ENCODE data around the gene WWOX. TPM values are rescaled to one million over a fixed set of nuclear protein-coding genes. Genes with fewer than 3 reads are reported as not detected.

The WWOX gene
- polyA plus RNA-seq, 4 donors = 4.9 to 15.8 (median 7.0) TPM

DNA sequence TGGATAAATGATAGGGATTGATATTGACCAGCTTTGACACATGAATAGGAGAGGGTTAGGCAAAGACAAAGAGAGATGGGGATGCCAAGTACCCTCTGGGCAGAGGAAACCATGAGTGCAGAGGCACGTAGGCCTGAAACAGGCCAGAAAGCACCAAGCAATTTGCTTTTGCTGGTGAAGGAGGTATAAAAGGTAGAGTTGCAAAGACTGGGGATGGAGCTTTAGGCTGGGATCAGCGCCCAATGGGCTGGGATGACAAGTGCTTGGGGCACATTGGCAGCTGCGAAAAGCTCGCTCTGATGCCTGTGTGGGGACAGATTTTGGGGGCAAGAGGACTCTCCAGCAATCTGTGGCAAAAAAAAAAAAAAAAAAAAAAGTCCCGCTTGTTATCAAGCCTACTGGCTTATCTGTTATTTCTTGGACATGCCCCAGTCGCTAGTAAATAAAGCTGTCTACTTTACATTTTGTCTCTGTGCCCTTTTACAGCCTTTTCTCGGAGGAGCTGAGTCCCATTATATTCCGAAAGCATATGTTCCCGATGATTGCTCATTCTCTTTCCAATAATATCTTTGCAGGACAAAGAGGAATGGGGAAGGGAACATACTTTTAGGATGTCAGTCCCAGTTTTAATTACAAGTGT lies 922.7 kb downstream of the WWOX start:
- Histone ChIP-seq H3K4me3 (ENCODE audit: low read depth in 1 of 3, low read length in 3 of 3) (no peak overlapping the region), H3K36me3 (ENCODE audit: control insufficient read depth in 3 of 3, insufficient read depth in 2 of 3, low read depth in 1 of 3, low read length in 3 of 3) (no peaks in the 10 kb centered on the region), H3K27me3 (ENCODE audit: control insufficient read depth in 3 of 3, insufficient read depth in 3 of 3, low read length in 3 of 3) (no peaks in the 10 kb centered on the region), H3K4me1 (ENCODE audit: control insufficient read depth in 3 of 3, insufficient read depth in 2 of 3, low read depth in 1 of 3, low read length in 2 of 3) (no peaks in the 10 kb centered on the region), H3K27ac (ENCODE audit: low read depth in 1 of 3, low read length in 2 of 3) (no peak overlapping the region), H3K9me3 (ENCODE audit: control insufficient read depth in 2 of 2, insufficient read depth in 1 of 2, low read depth in 1 of 2, low read length in 1 of 2) (no peaks in the 10 kb centered on the region)
- no peak for DNase-seq
- FAIRE-seq = no peak
- WGBS, 3 donors = 48 to 81% (median 60%) methylated on average over 9 of the region's 9 CpGs

DNA sequence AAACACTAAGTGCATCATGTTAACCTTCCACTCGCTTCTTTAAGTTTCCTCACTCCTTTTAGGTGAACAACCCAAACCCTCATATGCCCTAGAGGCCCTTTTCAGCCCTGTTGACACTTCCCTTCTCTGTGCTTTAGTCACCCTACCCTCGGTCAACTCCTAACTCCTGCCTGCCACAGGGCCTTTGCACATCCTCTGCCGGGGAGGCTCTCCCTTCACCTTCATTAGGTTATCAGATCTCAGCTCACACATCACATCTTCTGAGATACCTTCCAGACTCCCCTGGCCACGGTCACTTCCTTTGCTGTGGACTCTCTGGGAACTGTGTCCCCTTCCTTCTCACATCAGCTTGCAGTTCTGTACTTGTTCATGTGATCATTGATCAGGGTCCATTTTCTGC lies 926.7 kb downstream of the WWOX start:
- no peaks in the 10 kb centered on the region for H3K4me1 ChIP-seq (ENCODE audit: control insufficient read depth in 3 of 3, insufficient read depth in 2 of 3, low read depth in 1 of 3, low read length in 2 of 3)
- H3K9me3 ChIP-seq (ENCODE audit: control insufficient read depth in 2 of 2, insufficient read depth in 1 of 2, low read depth in 1 of 2, low read length in 1 of 2) = no peaks in the 10 kb centered on the region
- no peaks in the 10 kb centered on the region for H3K27me3 ChIP-seq (ENCODE audit: control insufficient read depth in 3 of 3, insufficient read depth in 3 of 3, low read length in 3 of 3)
- no peak for DNase-seq
- no peak overlapping the region for H3K27ac ChIP-seq (ENCODE audit: low read depth in 1 of 3, low read length in 2 of 3)
- H3K4me3 ChIP-seq (ENCODE audit: low read depth in 1 of 3, low read length in 3 of 3) = no peak overlapping the region
- WGBS, 3 donors = 93 to 96% (median 94%) methylated on average over 4 of the region's 4 CpGs
- no peak for FAIRE-seq
- no peaks in the 10 kb centered on the region for H3K36me3 ChIP-seq (ENCODE audit: control insufficient read depth in 3 of 3, insufficient read depth in 2 of 3, low read depth in 1 of 3, low read length in 3 of 3)

DNA sequence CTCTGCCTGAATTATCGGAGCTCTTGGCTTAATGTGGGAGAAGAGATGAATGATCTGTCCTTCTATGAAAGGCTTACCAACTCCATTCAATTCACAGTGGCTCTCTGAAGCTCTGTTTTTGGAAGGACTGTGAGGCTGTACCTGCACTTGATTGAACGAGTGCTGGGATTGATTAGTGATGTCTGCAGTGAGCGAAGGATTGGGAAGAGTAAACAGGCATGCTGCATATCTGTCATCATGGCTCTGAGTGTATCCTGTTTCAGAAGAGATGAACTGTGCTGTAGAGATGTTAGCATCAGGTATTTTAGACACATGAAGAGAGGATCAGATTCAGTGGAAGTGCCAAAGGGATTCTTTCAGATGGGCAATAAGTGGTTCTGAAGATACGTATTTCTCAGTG lies 937.1 kb downstream of the WWOX start:
- no peaks in the 10 kb centered on the region for H3K27me3 ChIP-seq (ENCODE audit: control insufficient read depth in 3 of 3, insufficient read depth in 3 of 3, low read length in 3 of 3)
- WGBS, 3 donors = 92 to 98% (median 98%) methylated on average over 4 of the region's 4 CpGs
- H3K4me1 ChIP-seq (ENCODE audit: control insufficient read depth in 3 of 3, insufficient read depth in 2 of 3, low read depth in 1 of 3, low read length in 2 of 3) = peaks cover 0 to 3% (median 0%) of the 10 kb centered on the region in 3 donors
- H3K27ac ChIP-seq (ENCODE audit: low read depth in 1 of 3, low read length in 2 of 3) = no peak overlapping the region
- H3K36me3 ChIP-seq (ENCODE audit: control insufficient read depth in 3 of 3, insufficient read depth in 2 of 3, low read depth in 1 of 3, low read length in 3 of 3) = no peaks in the 10 kb centered on the region
- FAIRE-seq (no peak), DNase-seq (no peak)
- H3K9me3 ChIP-seq (ENCODE audit: control insufficient read depth in 2 of 2, insufficient read depth in 1 of 2, low read depth in 1 of 2, low read length in 1 of 2) = peaks cover 0 to 3% of the 10 kb centered on the region in 2 donors
- no peak overlapping the region for H3K4me3 ChIP-seq (ENCODE audit: low read depth in 1 of 3, low read length in 3 of 3)

DNA sequence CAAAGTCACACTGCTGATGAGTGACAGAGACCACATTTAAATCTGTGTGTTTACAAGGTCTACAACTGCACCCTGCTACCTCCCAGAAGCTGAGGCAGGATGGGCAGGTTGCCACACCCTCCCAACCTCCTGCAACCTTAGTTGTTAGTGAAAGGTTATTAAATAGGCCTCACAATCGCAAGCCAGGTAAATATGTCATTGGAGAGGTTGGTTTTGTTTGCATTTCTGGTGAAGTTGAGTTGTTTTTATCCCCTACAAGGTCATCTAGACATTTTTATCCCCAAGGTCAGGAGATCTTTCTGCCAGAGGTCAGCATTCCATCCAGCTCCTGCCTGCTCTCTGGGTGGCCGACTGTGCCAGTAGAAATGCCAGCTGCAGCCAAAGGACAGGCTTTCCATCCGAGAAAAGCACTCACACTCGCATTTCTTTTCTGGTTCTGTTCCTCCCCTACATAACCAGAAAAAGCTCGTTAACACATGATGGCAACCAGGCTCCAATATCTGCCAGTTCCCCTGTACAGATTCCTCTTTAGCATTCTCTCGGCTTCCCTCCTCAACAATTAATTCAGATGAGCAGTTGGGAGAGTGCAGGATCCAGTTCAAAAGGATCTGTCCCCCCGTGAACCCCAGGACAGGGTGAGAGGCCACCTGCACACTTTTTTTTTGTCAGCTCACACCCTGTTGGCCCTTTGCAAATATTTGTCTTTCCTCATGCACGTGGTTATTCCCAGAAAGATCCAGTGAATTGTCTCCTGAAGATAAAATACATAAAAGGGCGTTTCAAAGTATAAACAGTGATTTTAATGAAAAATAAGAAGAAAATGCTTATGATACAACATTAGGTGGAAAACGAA lies 938.3 kb downstream of the WWOX start:
- H3K36me3 ChIP-seq (ENCODE audit: control insufficient read depth in 3 of 3, insufficient read depth in 2 of 3, low read depth in 1 of 3, low read length in 3 of 3) = no peaks in the 10 kb centered on the region
- no peak for DNase-seq
- H3K4me3 ChIP-seq (ENCODE audit: low read depth in 1 of 3, low read length in 3 of 3) = no peak overlapping the region
- 24 to 58% (median 43%) methylated on average over 10 of the region's 10 CpGs for WGBS, 3 donors
- H3K27me3 ChIP-seq (ENCODE audit: control insufficient read depth in 3 of 3, insufficient read depth in 3 of 3, low read length in 3 of 3) = no peaks in the 10 kb centered on the region
- H3K9me3 ChIP-seq (ENCODE audit: control insufficient read depth in 2 of 2, insufficient read depth in 1 of 2, low read depth in 1 of 2, low read length in 1 of 2) = peaks cover 0 to 3% of the 10 kb centered on the region in 2 donors
- no peak overlapping the region for H3K27ac ChIP-seq (ENCODE audit: low read depth in 1 of 3, low read length in 2 of 3)
- peaks cover 0 to 3% (median 0%) of the 10 kb centered on the region in 3 donors for H3K4me1 ChIP-seq (ENCODE audit: control insufficient read depth in 3 of 3, insufficient read depth in 2 of 3, low read depth in 1 of 3, low read length in 2 of 3)
- FAIRE-seq = no peak

DNA sequence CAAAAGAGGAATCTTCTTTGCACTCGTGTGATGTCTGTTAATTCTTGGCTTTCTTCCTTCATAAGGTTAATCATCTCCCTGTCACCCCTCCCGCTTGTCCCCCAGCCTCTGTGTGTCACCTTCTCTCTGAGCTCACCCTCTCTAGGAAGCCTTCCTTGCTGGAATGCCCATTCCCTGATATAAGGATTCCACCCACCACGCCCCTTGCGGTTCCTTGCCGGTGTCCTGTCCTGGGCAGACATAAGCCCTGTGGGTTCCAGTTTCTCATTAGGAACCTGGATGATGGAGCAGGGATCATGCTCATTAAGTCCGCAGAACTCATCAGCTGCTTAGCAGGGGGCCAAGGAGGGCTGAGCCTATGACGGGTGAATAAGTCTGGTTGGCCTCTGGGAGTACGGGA lies 941.8 kb downstream of the WWOX start:
- Histone ChIP-seq H3K4me3 (ENCODE audit: low read depth in 1 of 3, low read length in 3 of 3) (no peak overlapping the region), H3K36me3 (ENCODE audit: control insufficient read depth in 3 of 3, insufficient read depth in 2 of 3, low read depth in 1 of 3, low read length in 3 of 3) (no peaks in the 10 kb centered on the region), H3K27ac (ENCODE audit: low read depth in 1 of 3, low read length in 2 of 3) (no peak overlapping the region), H3K9me3 (ENCODE audit: control insufficient read depth in 2 of 2, insufficient read depth in 1 of 2, low read depth in 1 of 2, low read length in 1 of 2) (no peaks in the 10 kb centered on the region), H3K27me3 (ENCODE audit: control insufficient read depth in 3 of 3, insufficient read depth in 3 of 3, low read length in 3 of 3) (no peaks in the 10 kb centered on the region), H3K4me1 (ENCODE audit: control insufficient read depth in 3 of 3, insufficient read depth in 2 of 3, low read depth in 1 of 3, low read length in 2 of 3) (peaks cover 0 to 3% (median 0%) of the 10 kb centered on the region in 3 donors)
- FAIRE-seq = no peak
- DNase-seq = no peak
- WGBS, 3 donors = 83 to 93% (median 89%) methylated on average over 8 of the region's 8 CpGs

- Histone ChIP-seq H3K27ac (ENCODE audit: low read depth in 1 of 3, low read length in 2 of 3) (no peak overlapping the region), H3K36me3 (ENCODE audit: control insufficient read depth in 3 of 3, insufficient read depth in 2 of 3, low read depth in 1 of 3, low read length in 3 of 3) (no peaks in the 10 kb centered on the region), H3K4me1 (ENCODE audit: control insufficient read depth in 3 of 3, insufficient read depth in 2 of 3, low read depth in 1 of 3, low read length in 2 of 3) (peaks cover 0 to 3% (median 0%) of the 10 kb centered on the region in 3 donors), H3K9me3 (ENCODE audit: control insufficient read depth in 2 of 2, insufficient read depth in 1 of 2, low read depth in 1 of 2, low read length in 1 of 2) (no peaks in the 10 kb centered on the region), H3K27me3 (ENCODE audit: control insufficient read depth in 3 of 3, insufficient read depth in 3 of 3, low read length in 3 of 3) (no peaks in the 10 kb centered on the region), H3K4me3 (ENCODE audit: low read depth in 1 of 3, low read length in 3 of 3) (no peak overlapping the region)
- WGBS, 3 donors = 92 to 95% (median 95%) methylated on average over 2 of the region's 2 CpGs
- DNase-seq (no peak), FAIRE-seq (no peak)
Observed at GRCh38 chr16:79042141-79042540, 942.7 kb downstream of the WWOX start.

DNA sequence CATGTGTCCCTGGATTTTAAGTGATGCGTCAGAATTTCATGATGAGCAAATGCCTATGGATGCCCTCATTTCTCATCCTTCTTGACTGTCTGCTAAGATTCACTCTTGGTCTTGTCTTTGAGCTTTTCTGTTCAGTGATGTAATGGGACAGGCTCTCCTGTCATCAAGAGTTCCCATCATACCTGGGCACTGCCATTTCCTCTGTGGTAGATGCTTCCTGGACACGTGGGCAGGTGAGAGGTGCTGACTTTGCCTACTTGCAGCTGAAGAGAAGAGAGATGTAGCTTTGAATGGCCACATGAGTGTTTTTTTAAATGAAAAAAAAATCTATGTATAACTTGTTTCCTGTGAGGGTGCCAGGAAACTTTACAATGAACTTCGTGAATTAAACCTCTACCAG lies 943.4 kb downstream of the WWOX start:
- FAIRE-seq = no peak
- no peaks in the 10 kb centered on the region for H3K36me3 ChIP-seq (ENCODE audit: control insufficient read depth in 3 of 3, insufficient read depth in 2 of 3, low read depth in 1 of 3, low read length in 3 of 3)

DNA sequence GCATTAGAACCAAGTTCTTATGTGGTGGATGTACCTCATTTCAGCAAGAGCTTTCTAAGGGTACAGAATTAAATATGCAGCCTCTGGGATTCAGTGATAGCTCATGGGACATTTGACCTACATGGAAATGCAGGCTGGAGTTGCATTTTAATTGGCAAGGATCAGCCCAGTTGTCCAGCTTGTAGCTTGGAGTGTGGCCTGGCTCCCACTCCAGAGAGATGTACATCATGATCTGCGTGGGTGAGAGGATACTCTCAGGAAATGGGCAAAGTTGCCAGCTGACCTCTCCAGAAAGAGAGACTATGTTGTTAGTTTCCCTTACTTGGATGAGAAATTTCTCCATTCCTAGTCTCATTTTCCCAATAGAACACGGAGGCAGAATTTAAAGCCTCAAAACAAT lies 945.7 kb downstream of the WWOX start:
- Histone ChIP-seq H3K27ac (ENCODE audit: low read depth in 1 of 3, low read length in 2 of 3) (no peak overlapping the region), H3K4me3 (ENCODE audit: low read depth in 1 of 3, low read length in 3 of 3) (no peak overlapping the region), H3K36me3 (ENCODE audit: control insufficient read depth in 3 of 3, insufficient read depth in 2 of 3, low read depth in 1 of 3, low read length in 3 of 3) (no peaks in the 10 kb centered on the region), H3K4me1 (ENCODE audit: control insufficient read depth in 3 of 3, insufficient read depth in 2 of 3, low read depth in 1 of 3, low read length in 2 of 3) (no peaks in the 10 kb centered on the region), H3K27me3 (ENCODE audit: control insufficient read depth in 3 of 3, insufficient read depth in 3 of 3, low read length in 3 of 3) (no peaks in the 10 kb centered on the region), H3K9me3 (ENCODE audit: control insufficient read depth in 2 of 2, insufficient read depth in 1 of 2, low read depth in 1 of 2, low read length in 1 of 2) (no peaks in the 10 kb centered on the region)
- no peak for FAIRE-seq
- DNase-seq = no peak
- WGBS, 3 donors = 70 to 93% (median 81%) methylated on average over 2 of the region's 2 CpGs

More for the DNA sequence above, 943.4 kb downstream of the WWOX start:
- no peak overlapping the region for H3K4me3 ChIP-seq (ENCODE audit: low read depth in 1 of 3, low read length in 3 of 3)
- H3K9me3 ChIP-seq (ENCODE audit: control insufficient read depth in 2 of 2, insufficient read depth in 1 of 2, low read depth in 1 of 2, low read length in 1 of 2) = no peaks in the 10 kb centered on the region
- peaks cover 0 to 3% (median 0%) of the 10 kb centered on the region in 3 donors for H3K4me1 ChIP-seq (ENCODE audit: control insufficient read depth in 3 of 3, insufficient read depth in 2 of 3, low read depth in 1 of 3, low read length in 2 of 3)
- DNase-seq = no peak
- H3K27ac ChIP-seq (ENCODE audit: low read depth in 1 of 3, low read length in 2 of 3) = no peak overlapping the region
- no peaks in the 10 kb centered on the region for H3K27me3 ChIP-seq (ENCODE audit: control insufficient read depth in 3 of 3, insufficient read depth in 3 of 3, low read length in 3 of 3)
- 53 to 75% (median 55%) methylated on average over 3 of the region's 3 CpGs for WGBS, 3 donors
